ENCODE measurements around the gene PIGZ.
"Not testable (repeated sequence)": the region's sequence is repeated elsewhere in the genome, so short reads cannot be mapped to it uniquely, and the experiment has no call there.

Gene PIGZ

GRCh38 chr3:196948442-196949284 is 20.0 kb downstream of the PIGZ start:
- no peak for DNase-seq

GRCh38 chr3:196947860-196948441 is 20.7 kb downstream of the PIGZ start:
- no peak for DNase-seq

GRCh38 chr3:196947136-196947859 is 21.3 kb downstream of the PIGZ start:
- no peak for DNase-seq

GRCh38 chr3:196944037-196944790 is 24.4 kb downstream of the PIGZ start:
- DNase-seq = not testable (repeated sequence)

GRCh38 chr3:196942915-196943277 is 25.7 kb downstream of the PIGZ start:
- no peak for DNase-seq

- peak; percentile 95 for DNase-seq
Measured at GRCh38 chr3:196942226-196942914, 26.3 kb downstream of the PIGZ start, which contains the start of gene NCBP2. NCBP2 (minus strand) TSS chr3:196942528; CDS start chr3:196942503, 25 bp downstream.

GRCh38 chr3:196941729-196942225 is 26.9 kb downstream of the PIGZ start:
- DNase-seq = no peak

- DNase-seq = no peak
Measured at GRCh38 chr3:196938576-196938975, 30.1 kb downstream of the PIGZ start.

- DNase-seq = no peak
Measured at GRCh38 chr3:196938124-196938523, 30.5 kb downstream of the PIGZ start.

GRCh38 chr3:196936288-196936687 is 32.3 kb downstream of the PIGZ start:
- DNase-seq = no peak

- no peak for DNase-seq
Measured at GRCh38 chr3:196932600-196932999, 36.0 kb downstream of the PIGZ start.

- DNase-seq = no peak
Measured at GRCh38 chr3:196931828-196932587, 36.6 kb downstream of the PIGZ start.

- DNase-seq = no peak
Measured at GRCh38 chr3:196931157-196931556, 37.5 kb downstream of the PIGZ start.

- DNase-seq = no peak
Measured at GRCh38 chr3:196927571-196928453, 40.8 kb downstream of the PIGZ start.

GRCh38 chr3:196920733-196921132 is 47.9 kb downstream of the PIGZ start:
- DNase-seq = no peak

- DNase-seq = no peak
Measured at GRCh38 chr3:196918968-196919367, 49.7 kb downstream of the PIGZ start.

GRCh38 chr3:196916995-196917394 is 51.6 kb downstream of the PIGZ start:
- no peak for DNase-seq

GRCh38 chr3:196916221-196916620 is 52.4 kb downstream of the PIGZ start:
- no peak for DNase-seq

- no peak for DNase-seq
Measured at GRCh38 chr3:196915375-196915774, 53.3 kb downstream of the PIGZ start.

GRCh38 chr3:196914866-196915265 is 53.8 kb downstream of the PIGZ start:
- no peak for DNase-seq
